NCI-H460 (cell line): ENCODE results near the gene CRCP. TPM values are rescaled to one million over a fixed set of nuclear protein-coding genes. Genes with fewer than 3 reads are reported as not detected.
"Not testable (repeated sequence)": the region's sequence is repeated elsewhere in the genome, so short reads cannot be mapped to it uniquely, and the experiment has no call there.

Experiments used
- DNase-seq: peaks from one replicate; pipeline ENCODE4 v3.0.0-alpha.2; 2016; ENCODE audit warnings: low read depth; ENCODE audit errors: extremely low read depth
- polyA plus RNA-seq: library from polyadenylated mRNA; depleted of rRNA; stranded (reverse); fragments of >200 nt; gene quantifications from 2 replicates; pipeline ENCODE4 v1.2.3, GENCODE V29; 2014; cell fraction: nucleus; rRNA removed
- total RNA-seq: library from RNA; depleted of rRNA; stranded (reverse); fragments of >200 nt; shearing (Covaris generic); gene quantifications from 2 replicates; pipeline ENCODE4 v1.2.3, GENCODE V29; 2014; rRNA removed

Gene CRCP
- total RNA-seq: 26.6 and 33.7 TPM in 2 replicates
- 28.5 and 51.6 TPM in 2 replicates for polyA plus RNA-seq

GRCh38 chr7:66114743-66115649 is at the start of gene CRCP:
Gene CRCP (plus strand): TSS chr7:66114847. CDS start chr7:66114963, 116 bp downstream.
- peak; percentile 60 for DNase-seq

- no peak for DNase-seq
These were observed 44.9 kb upstream of the CRCP start for GRCh38 chr7:66069732-66070131.

GRCh38 chr7:66070222-66070621 is 44.4 kb upstream of the CRCP start:
- no peak for DNase-seq

DNA sequence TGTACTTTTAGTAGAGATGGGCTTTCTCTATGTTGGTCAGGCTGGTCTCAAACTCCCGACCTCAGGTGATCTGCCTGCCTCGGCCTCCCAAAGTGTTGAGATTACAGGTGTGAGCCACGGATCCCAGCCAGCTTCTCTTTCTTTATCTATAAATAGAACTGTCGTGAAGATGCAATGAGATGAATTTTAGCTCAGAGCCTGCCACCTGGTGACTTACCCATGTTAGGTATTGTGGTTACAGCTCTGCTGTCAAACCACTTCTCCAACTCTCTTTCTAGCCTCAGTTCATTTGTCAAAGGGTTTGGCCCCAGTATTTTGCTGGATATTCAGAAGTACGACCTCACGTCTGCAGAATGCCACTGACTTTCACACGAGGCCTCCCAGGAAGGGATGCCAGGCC is 42.4 kb upstream of the CRCP start:
- not testable (repeated sequence) for DNase-seq

DNA sequence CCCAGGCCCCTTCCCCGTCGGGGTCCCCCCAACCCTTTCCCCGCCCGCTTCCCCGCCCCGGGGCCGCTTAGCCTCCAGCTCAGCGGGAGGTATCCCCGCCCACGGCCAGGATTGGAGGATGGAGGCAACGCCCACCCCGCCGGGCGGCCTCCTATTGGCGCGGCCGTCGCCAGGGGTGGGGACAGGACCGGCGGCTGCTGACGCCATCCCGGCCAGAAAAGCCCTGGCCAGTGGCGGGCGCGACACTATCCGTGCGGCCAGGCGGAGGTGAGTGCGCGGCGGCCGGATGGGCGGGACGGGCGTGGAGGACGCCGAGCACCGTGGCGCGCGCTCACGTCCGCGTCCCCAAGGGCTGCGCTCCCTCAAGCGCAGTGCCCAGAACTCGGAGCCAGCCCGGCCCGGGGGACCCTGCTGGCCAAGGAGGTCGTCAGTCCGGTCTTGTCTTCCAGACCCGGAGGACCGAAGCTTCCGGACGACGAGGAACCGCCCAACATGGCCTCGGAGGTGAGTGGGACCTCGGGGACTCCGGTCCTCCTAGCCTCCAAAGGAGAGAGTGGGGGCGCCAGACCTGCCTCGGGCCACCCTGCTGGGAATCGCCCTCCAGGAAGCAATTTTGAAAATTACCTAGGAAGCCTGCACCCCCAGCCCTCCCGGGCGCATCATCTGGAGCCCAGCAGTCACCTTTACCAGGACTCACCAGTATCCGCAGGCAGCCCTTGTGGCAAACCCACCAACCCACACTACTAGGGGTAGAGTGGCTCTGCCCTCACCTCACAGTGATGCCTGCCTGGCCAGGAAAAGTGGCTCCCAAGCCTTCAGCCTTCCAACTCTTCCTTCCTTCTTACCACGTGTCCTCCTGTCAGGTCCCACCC is 38.8 kb upstream of the CRCP start, which contains the start of gene ASL:
TSS of gene ASL (plus strand) at position 230 of the 872 bp plus-strand sequence. CDS start at position 493, 263 bp downstream.
- peak; percentile 90 for DNase-seq

- no peak for DNase-seq
These were observed 38.0 kb upstream of the CRCP start for GRCh38 chr7:66076462-66077329.

GRCh38 chr7:66078067-66078466 is 36.6 kb upstream of the CRCP start:
- no peak for DNase-seq

DNA sequence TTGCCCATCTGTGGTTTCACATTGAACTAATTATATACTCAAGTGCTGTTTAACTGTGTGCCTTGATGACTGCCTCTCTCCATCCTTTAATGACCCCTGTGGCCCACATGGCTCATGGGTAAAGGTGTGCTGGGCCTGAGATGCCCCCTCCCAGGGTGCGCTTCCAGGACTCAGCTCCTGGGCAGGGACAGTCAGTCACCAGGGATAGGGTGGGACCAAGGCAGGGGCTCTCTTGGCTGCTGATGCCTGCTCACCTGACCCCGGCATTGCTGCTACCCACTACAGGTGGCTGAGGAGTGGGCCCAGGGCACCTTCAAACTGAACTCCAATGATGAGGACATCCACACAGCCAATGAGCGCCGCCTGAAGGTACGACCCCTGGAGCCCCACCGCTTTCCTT is 32.6 kb upstream of the CRCP start:
- DNase-seq: no peak

- DNase-seq: no peak
These were observed 31.7 kb upstream of the CRCP start for GRCh38 chr7:66082886-66083415.

DNA sequence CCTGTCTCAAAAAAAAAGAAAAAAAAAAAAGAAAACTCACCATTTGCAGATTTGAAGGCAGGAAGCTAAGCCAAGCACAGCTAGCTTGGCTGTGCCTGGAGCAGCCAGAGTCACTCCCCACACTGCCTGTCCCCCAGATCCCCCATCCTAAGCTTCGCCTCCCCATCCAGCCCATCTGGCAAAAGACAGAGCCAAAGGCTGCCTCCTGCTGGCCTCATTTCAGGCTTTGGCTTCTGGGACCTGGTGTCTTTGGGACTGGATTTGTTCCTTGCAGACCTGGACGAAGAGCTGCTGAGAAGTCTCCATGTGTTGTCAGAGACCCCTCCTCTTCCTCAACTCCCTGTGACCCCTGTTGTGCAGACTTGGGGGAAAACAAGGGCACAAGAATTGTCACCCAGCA is 31.0 kb upstream of the CRCP start:
- DNase-seq: no peak

- no peak for DNase-seq
These were observed 25.5 kb upstream of the CRCP start for GRCh38 chr7:66088861-66089838.

- no peak for DNase-seq
These were observed 22.0 kb upstream of the CRCP start for GRCh38 chr7:66092654-66093053.

DNA sequence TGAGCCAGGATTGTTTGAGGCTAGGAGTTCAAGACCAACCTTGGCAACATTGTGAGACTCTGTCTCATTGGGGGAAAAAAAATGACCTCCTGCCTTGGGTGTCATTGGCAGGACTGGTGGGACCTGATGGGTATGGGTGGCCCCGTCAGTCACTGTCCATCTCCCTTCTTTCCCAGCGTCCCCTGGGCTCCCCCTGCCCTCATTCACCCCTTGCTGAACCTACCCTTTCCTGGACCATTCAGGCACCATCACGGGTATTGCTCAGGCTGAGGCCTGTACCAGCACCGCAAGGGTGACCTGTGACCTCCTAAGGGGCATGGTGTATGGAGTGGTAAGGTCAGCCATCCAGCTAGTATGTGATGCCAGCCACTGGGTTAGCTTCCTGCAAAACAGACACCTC is 19.6 kb upstream of the CRCP start:
- DNase-seq: no peak

DNA sequence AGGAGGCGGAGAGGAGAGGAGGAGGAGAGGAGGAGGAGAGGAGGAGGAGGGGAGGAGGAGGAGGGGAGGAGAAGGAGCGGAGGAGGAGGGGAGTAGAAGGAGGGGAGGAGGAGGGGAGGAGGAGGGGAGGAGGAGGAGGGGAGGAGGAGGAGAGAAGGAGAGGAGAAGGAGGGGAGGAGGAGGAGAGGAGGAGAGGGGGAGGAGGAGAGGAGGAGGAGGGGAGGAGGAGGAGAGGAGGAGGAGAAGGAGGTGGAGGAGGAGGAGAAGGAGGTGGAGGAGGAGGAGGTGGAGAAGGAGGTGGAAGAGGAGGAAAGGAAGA is 15.5 kb upstream of the CRCP start:
- DNase-seq: no peak

- DNase-seq: peak; percentile 69
These were observed 14.9 kb upstream of the CRCP start for GRCh38 chr7:66099551-66100407.

DNA sequence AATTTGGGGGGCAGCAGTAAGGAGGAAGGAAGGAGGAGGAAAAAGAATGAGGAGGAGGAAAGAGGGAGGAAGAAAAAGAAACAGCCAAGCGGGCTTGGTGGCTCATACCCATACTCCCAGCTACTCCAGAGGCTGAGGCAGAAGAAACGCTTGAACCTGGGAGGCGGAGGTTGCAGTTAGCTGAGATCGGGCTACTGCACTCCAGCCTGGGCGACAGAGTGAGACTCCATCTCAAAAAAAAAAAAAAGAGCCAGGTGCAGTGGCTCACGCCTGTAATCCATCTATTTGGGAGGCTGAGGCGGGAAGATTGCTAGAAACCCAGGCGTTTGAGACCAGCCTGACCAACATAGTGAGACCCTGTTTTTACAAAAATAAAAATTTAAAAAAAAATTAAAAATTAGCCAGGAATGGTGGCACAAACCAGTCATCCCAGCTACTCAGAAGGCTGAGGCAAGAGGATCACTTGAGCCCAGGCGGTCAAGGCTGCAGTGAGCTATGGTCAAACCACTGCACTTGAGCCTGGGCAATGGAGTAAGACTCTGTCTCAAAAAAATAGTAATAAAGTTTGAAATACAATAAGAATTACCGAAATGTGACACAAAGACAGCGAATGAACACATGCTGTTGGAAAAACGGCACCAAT is 14.1 kb upstream of the CRCP start:
- no peak for DNase-seq

GRCh38 chr7:66102168-66102567 is 12.5 kb upstream of the CRCP start:
- not testable (repeated sequence) for DNase-seq

GRCh38 chr7:66103994-66104393 is 10.7 kb upstream of the CRCP start:
- not testable (repeated sequence) for DNase-seq
